Measurements from ENCODE around the gene HLA-DMA. TPM values are rescaled to one million over a fixed set of nuclear protein-coding genes. Genes with fewer than 3 reads are reported as not detected.

The HLA-DMA gene
- total RNA-seq, 4 donors from 2014 or later: 47.0 to 79.9 (median 62.1) TPM

GRCh38 chr6:32967151-32968091, 14.5 kb upstream of the HLA-DMA start:
- Histone ChIP-seq H3K4me1 (peaks cover 0 to 28% (median 3%) of the 10 kb centered on the region in 4 donors), H3K27ac (peak overlapping the region; percentile 96 to 100 (median 100)), H3K9me3 (no peaks in the 10 kb centered on the region), H3K27me3 (no peaks in the 10 kb centered on the region), H3K36me3 (peaks cover 0 to 3% (median 0%) of the 10 kb centered on the region in 3 donors), H3K4me3 (peak overlapping the region; percentile 74 to 95 (median 79))
- TF ChIP-seq CTCF (IDR thresholded peaks at IDR 0.05) (peak; percentile 31 to 60 (median 48)), POLR2A (IDR thresholded peaks at IDR 0.05) (no peak)
- DNase-seq: peak in 1 of 3 donors; percentile 65

- Histone ChIP-seq H3K9me3 (no peaks in the 10 kb centered on the region), H3K4me1 (peaks cover 0 to 28% (median 3%) of the 10 kb centered on the region in 4 donors), H3K4me3 (no peak overlapping the region), H3K27ac (no peak overlapping the region), H3K36me3 (no peaks in the 10 kb centered on the region), H3K27me3 (no peaks in the 10 kb centered on the region)
- TF ChIP-seq POLR2A (IDR thresholded peaks at IDR 0.05): no peak
- TF ChIP-seq CTCF (IDR thresholded peaks at IDR 0.05): no peak
- DNase-seq: no peak
These were observed 11.9 kb upstream of the HLA-DMA start for GRCh38 chr6:32964776-32965175.

- no peaks in the 10 kb centered on the region for H3K9me3 ChIP-seq
- H3K27me3 ChIP-seq: no peaks in the 10 kb centered on the region
- H3K4me1 ChIP-seq: peaks cover 0 to 28% (median 3%) of the 10 kb centered on the region in 4 donors
- H3K36me3 ChIP-seq: no peaks in the 10 kb centered on the region
- no peak overlapping the region for H3K4me3 ChIP-seq
- DNase-seq: no peak
- TF ChIP-seq POLR2A (IDR thresholded peaks at IDR 0.05) (no peak), CTCF (IDR thresholded peaks at IDR 0.05) (no peak)
- H3K27ac ChIP-seq: no peak overlapping the region
These were observed 11.0 kb upstream of the HLA-DMA start for GRCh38 chr6:32963866-32964265.

- TF ChIP-seq POLR2A (IDR thresholded peaks at IDR 0.05) (no peak), CTCF (IDR thresholded peaks at IDR 0.05) (no peak)
- Histone ChIP-seq H3K27me3 (no peaks in the 10 kb centered on the region), H3K27ac (no peak overlapping the region), H3K4me3 (no peak overlapping the region), H3K4me1 (peaks cover 0 to 26% (median 3%) of the 10 kb centered on the region in 4 donors), H3K36me3 (no peaks in the 10 kb centered on the region), H3K9me3 (no peaks in the 10 kb centered on the region)
- DNase-seq: no peak
These were observed 9.4 kb upstream of the HLA-DMA start for GRCh38 chr6:32962213-32962826.

GRCh38 chr6:32960563-32960962, 7.7 kb upstream of the HLA-DMA start:
- Histone ChIP-seq H3K36me3 (no peaks in the 10 kb centered on the region), H3K4me1 (peaks cover 0 to 9% (median 0%) of the 10 kb centered on the region in 4 donors), H3K4me3 (no peak overlapping the region), H3K27me3 (no peaks in the 10 kb centered on the region), H3K9me3 (no peaks in the 10 kb centered on the region), H3K27ac (no peak overlapping the region)
- DNase-seq: no peak
- TF ChIP-seq CTCF (IDR thresholded peaks at IDR 0.05): no peak
- no peak for TF ChIP-seq POLR2A (IDR thresholded peaks at IDR 0.05)

All from Peyer's patch (tissue), 4 donors.